Glomerular visceral epithelial cell (primary cell): ENCODE data around the gene ZBTB6.
"Not testable (repeated sequence)": the region's sequence is repeated elsewhere in the genome, so short reads cannot be mapped to it uniquely, and the experiment has no call there.

ENCODE experiments used
- DNase-seq: peaks from one replicate; pipeline ENCODE4 v3.0.0-alpha.2; 2016; ENCODE audit errors: extremely low spot score

Gene ZBTB6

GRCh38 chr9:122929796-122930354 is 16.8 kb upstream of the ZBTB6 start:
- DNase-seq: no peak

- DNase-seq: no peak
These were observed 10.8 kb upstream of the ZBTB6 start for GRCh38 chr9:122923947-122924346.

- DNase-seq: no peak
These were observed 9.6 kb upstream of the ZBTB6 start for GRCh38 chr9:122922713-122923112.

- DNase-seq: no peak
These were observed 5.2 kb upstream of the ZBTB6 start for GRCh38 chr9:122918310-122918709.

- DNase-seq: no peak
These were observed 506 bp downstream of the ZBTB6 start for GRCh38 chr9:122912671-122912963.

- not testable (repeated sequence) for DNase-seq
These were observed 7.0 kb downstream of the ZBTB6 start for GRCh38 chr9:122906122-122906521.

- DNase-seq: peak; percentile 100
These were observed 8.1 kb downstream of the ZBTB6 start, which contains the start of gene RC3H2 for GRCh38 chr9:122904823-122905710. TSS of gene RC3H2 (minus strand) at chr9:122905359. CDS start at chr9:122897509, 7,850 bp downstream.

- peak; percentile 63 for DNase-seq
These were observed 8.7 kb downstream of the ZBTB6 start for GRCh38 chr9:122904466-122904822.

GRCh38 chr9:122900791-122901190 is 12.3 kb downstream of the ZBTB6 start:
- DNase-seq: no peak

- no peak for DNase-seq
These were observed 15.2 kb downstream of the ZBTB6 start for GRCh38 chr9:122897969-122898368.

- no peak for DNase-seq
These were observed 24.6 kb downstream of the ZBTB6 start for GRCh38 chr9:122888480-122888879.

GRCh38 chr9:122883125-122883524 is 30.0 kb downstream of the ZBTB6 start:
- DNase-seq: no peak

GRCh38 chr9:122879443-122879842 is 33.7 kb downstream of the ZBTB6 start:
- no peak for DNase-seq

- DNase-seq: no peak
These were observed 37.6 kb downstream of the ZBTB6 start for GRCh38 chr9:122875523-122875922.

GRCh38 chr9:122867276-122867675 is 45.8 kb downstream of the ZBTB6 start:
- not testable (repeated sequence) for DNase-seq

GRCh38 chr9:122866079-122866478 is 47.0 kb downstream of the ZBTB6 start:
- DNase-seq: no peak

- no peak for DNase-seq
These were observed 47.8 kb downstream of the ZBTB6 start for GRCh38 chr9:122865300-122865699.

- no peak for DNase-seq
These were observed 49.7 kb downstream of the ZBTB6 start for GRCh38 chr9:122863407-122863806.

- no peak for DNase-seq
These were observed 52.6 kb downstream of the ZBTB6 start for GRCh38 chr9:122860319-122861142.
